ENCODE results near the gene SRCIN1. TPM values are rescaled to one million over a fixed set of nuclear protein-coding genes. Genes with fewer than 3 reads are reported as not detected.
"Not testable (repeated sequence)": the region's sequence is repeated elsewhere in the genome, so short reads cannot be mapped to it uniquely, and the experiment has no call there.

Gene SRCIN1
- total RNA-seq, 1 donor from 2014 or later, result 3.5 TPM

GRCh38 chr17:38543403-38544174, 62.2 kb downstream of the SRCIN1 start:
- DNase-seq, result no peak

DNA sequence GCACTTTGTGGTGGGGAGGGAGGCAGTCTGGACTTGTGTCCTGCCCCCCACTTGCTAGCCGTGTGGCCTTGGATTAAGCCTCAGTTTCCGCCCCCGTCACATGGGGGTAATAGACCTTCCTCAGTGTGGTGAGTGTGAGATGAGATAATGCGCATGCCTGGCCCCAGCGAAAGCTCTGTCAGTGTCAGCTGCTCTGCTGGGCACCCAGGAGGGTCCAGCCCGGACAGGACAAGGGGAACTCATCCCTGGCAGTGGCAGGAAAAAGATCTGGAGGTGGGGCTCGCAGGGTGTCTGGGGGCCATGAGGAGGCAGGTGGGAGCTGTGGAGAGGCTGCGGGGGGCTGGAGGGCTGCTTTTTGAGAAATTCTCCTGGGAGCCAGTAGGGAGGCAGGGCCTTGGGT, 63.5 kb downstream of the SRCIN1 start:
- DNase-seq, result no peak

- DNase-seq, result no peak
These were observed 64.5 kb downstream of the SRCIN1 start for GRCh38 chr17:38541281-38541680.

GRCh38 chr17:38540514-38541045, 65.2 kb downstream of the SRCIN1 start:
- DNase-seq, result no peak

DNA sequence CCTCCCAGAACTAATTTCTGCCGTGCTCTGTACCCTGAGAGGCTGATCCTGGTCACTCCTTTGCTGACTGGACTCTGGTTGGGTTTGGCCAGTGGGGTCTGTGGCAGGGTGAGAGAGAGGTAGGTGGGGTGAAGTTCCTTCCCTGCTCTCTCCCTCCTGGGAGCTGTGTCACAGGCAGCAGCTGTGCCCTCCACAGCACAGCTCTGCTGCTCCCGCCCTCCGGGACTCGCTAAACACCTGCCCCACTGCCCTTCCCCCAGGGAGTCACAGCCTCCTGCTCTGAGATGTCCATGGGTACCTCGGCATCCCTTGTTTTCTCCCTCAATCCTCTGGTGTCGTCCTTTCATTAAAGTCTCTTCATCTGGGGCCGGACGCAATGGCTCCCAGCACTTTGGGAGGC, 66.4 kb downstream of the SRCIN1 start:
- DNase-seq, result no peak

GRCh38 chr17:38538906-38539305, 66.8 kb downstream of the SRCIN1 start:
- DNase-seq, result no peak

GRCh38 chr17:38536661-38537060, 69.1 kb downstream of the SRCIN1 start:
- DNase-seq, result no peak

GRCh38 chr17:38535886-38536285, 69.9 kb downstream of the SRCIN1 start:
- no peak for DNase-seq

- DNase-seq, result no peak
These were observed 71.3 kb downstream of the SRCIN1 start for GRCh38 chr17:38534498-38534885.

DNA sequence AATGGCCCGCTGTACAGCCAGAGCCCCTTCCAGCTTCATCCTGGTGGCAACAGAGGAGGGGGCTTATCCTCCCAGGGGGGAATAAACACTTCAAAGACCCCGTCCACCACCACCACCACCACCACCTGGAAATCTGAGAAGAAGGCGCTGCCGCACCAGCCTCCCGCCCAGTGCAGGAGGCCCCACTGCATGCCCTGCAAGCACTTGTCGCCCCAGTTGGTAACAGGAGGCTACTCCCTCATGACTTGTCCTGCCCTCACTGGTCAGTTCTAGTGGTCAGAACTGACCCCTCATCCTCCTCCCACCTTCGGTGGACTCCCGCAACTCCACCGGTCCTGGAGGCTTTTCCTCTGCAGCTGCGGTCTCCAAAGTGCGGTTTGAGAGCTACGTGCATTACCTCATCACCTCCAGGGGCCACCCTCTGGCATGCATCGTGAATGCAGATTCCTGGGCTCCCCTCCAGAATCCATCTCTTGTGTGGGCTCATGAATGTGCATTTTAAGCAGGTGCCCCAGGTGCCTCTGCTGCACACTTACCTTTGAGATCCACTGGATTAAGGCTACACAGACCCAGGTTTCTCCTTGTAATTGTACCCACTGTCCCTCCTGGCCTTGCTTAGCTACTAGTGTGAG, 71.8 kb downstream of the SRCIN1 start:
- DNase-seq, result no peak

DNA sequence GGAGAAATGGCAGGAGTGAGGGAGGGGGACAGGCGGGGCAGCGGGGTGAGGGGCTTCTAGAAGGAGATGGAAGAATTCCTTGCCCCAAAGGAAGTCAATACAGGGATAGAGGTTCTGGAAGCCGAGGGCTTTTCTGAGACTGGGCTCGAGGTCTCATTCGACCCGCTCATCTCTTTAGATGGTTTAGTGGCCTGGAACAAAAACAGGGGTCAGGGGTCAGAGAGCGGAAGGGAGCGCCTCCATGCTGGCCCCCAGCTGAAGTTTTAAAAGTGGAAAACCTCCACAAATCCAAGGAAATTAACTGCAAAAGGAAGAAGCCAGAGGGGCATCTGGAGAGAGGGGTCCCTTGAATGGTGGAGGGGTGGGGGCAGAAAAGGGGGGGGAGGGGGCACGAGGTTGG, 72.5 kb downstream of the SRCIN1 start:
- DNase-seq, result no peak

GRCh38 chr17:38532451-38532850, 73.3 kb downstream of the SRCIN1 start:
- DNase-seq, result no peak

GRCh38 chr17:38531761-38532160, 74.0 kb downstream of the SRCIN1 start:
- DNase-seq, result not testable (repeated sequence)

GRCh38 chr17:38530856-38531255, 74.9 kb downstream of the SRCIN1 start:
- DNase-seq, result not testable (repeated sequence)

- DNase-seq, result not testable (repeated sequence)
These were observed 77.6 kb downstream of the SRCIN1 start for GRCh38 chr17:38528141-38528540.

GRCh38 chr17:38526526-38526925, 79.2 kb downstream of the SRCIN1 start:
- not testable (repeated sequence) for DNase-seq

- DNase-seq, result no peak
These were observed 93.2 kb downstream of the SRCIN1 start for GRCh38 chr17:38512473-38513058.

- DNase-seq, result no peak
These were observed 94.3 kb downstream of the SRCIN1 start for GRCh38 chr17:38511150-38512108.

GRCh38 chr17:38510421-38511149, 95.2 kb downstream of the SRCIN1 start:
- no peak for DNase-seq

DNA sequence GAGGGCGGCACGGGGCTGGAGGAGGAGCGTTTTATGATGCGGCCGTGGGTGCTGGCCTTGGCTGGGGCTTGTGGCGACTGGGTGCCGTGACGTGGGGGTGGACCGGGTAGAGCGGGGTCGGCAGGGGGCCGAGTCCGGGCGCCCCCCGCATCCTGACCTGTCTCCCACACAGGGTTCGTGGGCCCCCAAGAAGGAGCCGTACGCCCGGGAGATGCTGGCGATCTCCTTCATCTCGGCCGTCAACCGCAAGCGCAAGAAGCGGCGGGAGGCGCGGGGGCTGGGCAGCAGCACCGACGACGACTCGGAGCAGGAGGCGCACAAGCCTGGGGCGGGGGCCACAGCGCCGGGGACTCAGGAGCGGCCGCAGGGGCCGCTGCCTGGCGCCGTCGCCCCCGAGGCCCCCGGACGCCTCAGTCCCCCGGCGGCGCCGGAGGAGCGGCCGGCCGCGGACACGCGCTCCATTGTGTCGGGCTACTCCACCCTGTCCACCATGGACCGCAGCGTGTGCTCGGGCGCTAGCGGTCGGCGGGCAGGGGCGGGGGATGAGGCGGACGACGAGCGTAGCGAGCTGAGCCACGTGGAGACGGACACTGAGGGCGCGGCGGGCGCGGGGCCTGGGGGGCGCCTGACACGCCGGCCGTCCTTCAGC, 95.9 kb downstream of the SRCIN1 start:
- no peak for DNase-seq
